Tibial nerve (tissue), 4 donors: ENCODE data around the gene TMIGD2.

Experiments
- CTCF ChIP-seq, 5 experiments: fragments of 200-600 bp in 3 of 5; fragments of 450-650 bp in 2 of 5; sonication (generic) in 3 of 5; IDR thresholded peaks; one replicate each; pipeline ENCODE4 v1.5.1; 2016 to 2019; ENCODE audit warnings: antibody characterized with exemption in 5 of 5, mild to moderate bottlenecking in 3 of 5, moderate library complexity in 2 of 5
- EP300 ChIP-seq, 2 donors: sonication (generic); formaldehyde crosslinking; IDR thresholded peaks; one replicate each; pipeline ENCODE4 v1.6.1; 2017; ENCODE audit warnings: antibody characterized with exemption in 2 of 2, mild to moderate bottlenecking in 1 of 2
- POLR2A ChIP-seq, 2 donors: fragments of 450-650 bp; IDR thresholded peaks; one replicate each; pipeline ENCODE4 v1.6.1; 2017; ENCODE audit warnings: antibody characterized with exemption in 2 of 2, mild to moderate bottlenecking in 2 of 2, moderate library complexity in 2 of 2

GRCh38 chr19:4327252-4327876 is 25.2 kb upstream of the TMIGD2 start:
- TF ChIP-seq CTCF (IDR thresholded peaks at IDR 0.05), result no peak
- no peak for TF ChIP-seq POLR2A (IDR thresholded peaks at IDR 0.05)
- TF ChIP-seq EP300 (IDR thresholded peaks at IDR 0.05), result no peak
